ENCODE data around the gene HDAC7.

The HDAC7 gene

GRCh38 chr12:47856094-47856493, 36.4 kb upstream of the HDAC7 start:
- TF ChIP-seq CTCF (IDR thresholded peaks at IDR 0.05) (no peak), ZFX (IDR thresholded peaks at IDR 0.05; ENCODE audit: borderline replicate concordance) (no peak)
- H3K27ac ChIP-seq: no peak overlapping the region

- H3K27ac ChIP-seq: no peak overlapping the region
- TF ChIP-seq CTCF (IDR thresholded peaks at IDR 0.05) (peak; percentile 21; the same call in 1 of the 2 replicates), ZFX (IDR thresholded peaks at IDR 0.05; ENCODE audit: borderline replicate concordance) (no peak)
Measured at GRCh38 chr12:47855502-47855901, 35.8 kb upstream of the HDAC7 start.

- H3K27ac ChIP-seq: no peak overlapping the region
- TF ChIP-seq ZFX (IDR thresholded peaks at IDR 0.05; ENCODE audit: borderline replicate concordance) (no peak), CTCF (IDR thresholded peaks at IDR 0.05) (no peak)
Measured at GRCh38 chr12:47854531-47854930, 34.8 kb upstream of the HDAC7 start.

GRCh38 chr12:47852096-47852571, 32.4 kb upstream of the HDAC7 start:
- TF ChIP-seq ZFX (IDR thresholded peaks at IDR 0.05; ENCODE audit: borderline replicate concordance) (no peak), CTCF (IDR thresholded peaks at IDR 0.05) (no peak)
- H3K27ac ChIP-seq: no peak overlapping the region

- no peak overlapping the region for H3K27ac ChIP-seq
- TF ChIP-seq CTCF (IDR thresholded peaks at IDR 0.05) (no peak), ZFX (IDR thresholded peaks at IDR 0.05; ENCODE audit: borderline replicate concordance) (no peak)
Measured at GRCh38 chr12:47851303-47851952, 31.7 kb upstream of the HDAC7 start.

- no peak for TF ChIP-seq CTCF (IDR thresholded peaks at IDR 0.05)
- TF ChIP-seq ZFX (IDR thresholded peaks at IDR 0.05; ENCODE audit: borderline replicate concordance): no peak
- no peak overlapping the region for H3K27ac ChIP-seq
Measured at GRCh38 chr12:47850153-47851084, 30.7 kb upstream of the HDAC7 start.

GRCh38 chr12:47849261-47849660, 29.6 kb upstream of the HDAC7 start:
- no peak overlapping the region for H3K27ac ChIP-seq
- TF ChIP-seq CTCF (IDR thresholded peaks at IDR 0.05): no peak
- no peak for TF ChIP-seq ZFX (IDR thresholded peaks at IDR 0.05; ENCODE audit: borderline replicate concordance)
